Activated T-cell treated with anti-CD3 and anti-CD28 coated beads for 24 hours (primary cell): ENCODE measurements around the gene LMF1.

ENCODE experiments used
- DNase-seq: peaks from one replicate; pipeline ENCODE4 v3.0.0-alpha.2; 2020; ENCODE audit warnings: low read depth

LMF1 gene

GRCh38 chr16:1002399-1003166 is 31.8 kb upstream of the LMF1 start:
- peak; percentile 78 for DNase-seq

- DNase-seq = no peak
Observed at GRCh38 chr16:1001096-1001495, 30.3 kb upstream of the LMF1 start.

- no peak for DNase-seq
Observed at GRCh38 chr16:1000608-1001007, 29.8 kb upstream of the LMF1 start.

GRCh38 chr16:999677-1000076 is 28.9 kb upstream of the LMF1 start:
- no peak for DNase-seq

- DNase-seq = no peak
Observed at GRCh38 chr16:998615-999014, 27.8 kb upstream of the LMF1 start.

GRCh38 chr16:998211-998610 is 27.4 kb upstream of the LMF1 start:
- no peak for DNase-seq

- peak; percentile 22 for DNase-seq
Observed at GRCh38 chr16:997440-998051, 26.8 kb upstream of the LMF1 start.

GRCh38 chr16:996681-997080 is 25.9 kb upstream of the LMF1 start:
- DNase-seq = no peak

- no peak for DNase-seq
Observed at GRCh38 chr16:995783-996182, 25.0 kb upstream of the LMF1 start.

GRCh38 chr16:995087-995486 is 24.3 kb upstream of the LMF1 start:
- DNase-seq = no peak

GRCh38 chr16:993731-994130 is 22.9 kb upstream of the LMF1 start:
- DNase-seq = no peak

GRCh38 chr16:991773-992172 is 21.0 kb upstream of the LMF1 start:
- no peak for DNase-seq

GRCh38 chr16:991345-991744 is 20.6 kb upstream of the LMF1 start:
- no peak for DNase-seq

GRCh38 chr16:990516-991291 is 19.9 kb upstream of the LMF1 start:
- DNase-seq = no peak

- no peak for DNase-seq
Observed at GRCh38 chr16:989354-989814, 18.6 kb upstream of the LMF1 start.

GRCh38 chr16:988471-989353 is 17.9 kb upstream of the LMF1 start:
- no peak for DNase-seq

- DNase-seq = no peak
Observed at GRCh38 chr16:987906-988305, 17.1 kb upstream of the LMF1 start.

- DNase-seq = no peak
Observed at GRCh38 chr16:986925-987582, 16.3 kb upstream of the LMF1 start.

GRCh38 chr16:986411-986810 is 15.6 kb upstream of the LMF1 start:
- DNase-seq = no peak

GRCh38 chr16:985646-986400 is 15.0 kb upstream of the LMF1 start:
- no peak for DNase-seq
